Transverse colon (tissue), 4 donors: ENCODE data around the gene SIGLEC1. TPM values are rescaled to one million over a fixed set of nuclear protein-coding genes. Genes with fewer than 3 reads are reported as not detected.

Experiments used
- DNase-seq: peaks from one replicate; pipeline ENCODE4 v3.0.0-alpha.2; 2019
- H3K27ac ChIP-seq, 4 donors: fragments of 200-600 bp; sonication (generic); 2 replicates each; pipeline ENCODE4 v1.5.1; 2016 to 2018; ENCODE audit warnings: inconsistent platforms in 4 of 4
- H3K27me3 ChIP-seq: fragments of 200-600 bp; sonication (generic); 2 replicates; pipeline ENCODE4 v1.5.1; 2017; ENCODE audit warnings: inconsistent platforms
- H3K36me3 ChIP-seq, 4 donors: fragments of 200-600 bp; sonication (generic); 2 replicates each; pipeline ENCODE4 v1.5.1; 2017 to 2019; ENCODE audit warnings: inconsistent platforms in 4 of 4
- H3K4me1 ChIP-seq, 4 donors: fragments of 200-600 bp; sonication (generic); 2 replicates each; pipeline ENCODE4 v1.5.1; 2017 to 2020; ENCODE audit warnings: inconsistent platforms in 4 of 4
- H3K4me3 ChIP-seq, 4 donors: fragments of 200-600 bp; sonication (generic); 1 replicate in 1 of 4; 2 replicates in 3 of 4; pipeline versions ENCODE4 v1.5.1 to v1.6.1; 2017 to 2019; ENCODE audit warnings: inconsistent platforms in 4 of 4
- H3K9me3 ChIP-seq, 2 donors: fragments of 200-600 bp; sonication (generic); 2 replicates each; pipeline ENCODE4 v1.5.1; 2017 to 2019; ENCODE audit warnings: inconsistent platforms in 2 of 2
- EP300 ChIP-seq: sonication (generic); formaldehyde crosslinking; IDR thresholded peaks from one replicate; pipeline ENCODE4 v1.6.1; 2017; ENCODE audit warnings: antibody characterized with exemption, low read depth
- POLR2A ChIP-seq: fragments of 450-650 bp; IDR thresholded peaks from one replicate; pipeline ENCODE4 v1.6.1; 2016; ENCODE audit warnings: antibody characterized with exemption, mild to moderate bottlenecking, moderate library complexity
- POLR2AphosphoS5 ChIP-seq, 3 donors: sonication (generic); formaldehyde crosslinking; IDR thresholded peaks; one replicate each; pipeline ENCODE4 v1.6.1; 2016; ENCODE audit warnings: antibody characterized with exemption in 3 of 3
- WGBS, 2 donors: methylation state at CpG; one replicate each; pipeline ENCODE4 v1.1.5; 2018; ENCODE audit warnings: low coverage in 1 of 2; 5-methylcytosine and 5-hydroxymethylcytosine counted together
- in situ Hi-C, 4 donors: fragments of 200-750 bp; cut with MboI; loops; one replicate each; pipeline versions ENCODE4 v1.15.0 to v1.15.1; 2017; ENCODE audit warnings: low sequenced_read_pairs in 3 of 4, low pct_ligation_motif_present in 1 of 4, low pct_unique_long_range_greater_than_20kb in 1 of 4
- intact Hi-C: fragments of 100-400 bp; cut with DNase I; formaldehyde crosslinking; loops from one replicate; pipeline ENCODE4 v1.15.1; 2023; ENCODE audit warnings: low total_unique reads
- total RNA-seq, 4 donors: library from RNA; depleted of rRNA; stranded (reverse); fragments of >200 nt; gene quantifications; one replicate each; pipeline ENCODE4 v1.1.0, GENCODE V29; 2016
- TF ChIP-seq, protein P1 (sequence below), 5 experiments: fragments of 200-600 bp in 3 of 5; fragments of 450-650 bp in 2 of 5; sonication (generic) in 3 of 5; IDR thresholded peaks; 1 replicate in 2 of 5; 2 replicates in 3 of 5; pipeline ENCODE4 v1.5.1; 2016 to 2017; ENCODE audit warnings: antibody characterized with exemption in 5 of 5, inconsistent platforms in 3 of 5, mild to moderate bottlenecking in 2 of 5, moderate library complexity in 1 of 5

SIGLEC1 gene
- total RNA-seq, 4 donors from 2014 or later, result 2.2 to 17.6 (median 7.9) TPM

DNA sequence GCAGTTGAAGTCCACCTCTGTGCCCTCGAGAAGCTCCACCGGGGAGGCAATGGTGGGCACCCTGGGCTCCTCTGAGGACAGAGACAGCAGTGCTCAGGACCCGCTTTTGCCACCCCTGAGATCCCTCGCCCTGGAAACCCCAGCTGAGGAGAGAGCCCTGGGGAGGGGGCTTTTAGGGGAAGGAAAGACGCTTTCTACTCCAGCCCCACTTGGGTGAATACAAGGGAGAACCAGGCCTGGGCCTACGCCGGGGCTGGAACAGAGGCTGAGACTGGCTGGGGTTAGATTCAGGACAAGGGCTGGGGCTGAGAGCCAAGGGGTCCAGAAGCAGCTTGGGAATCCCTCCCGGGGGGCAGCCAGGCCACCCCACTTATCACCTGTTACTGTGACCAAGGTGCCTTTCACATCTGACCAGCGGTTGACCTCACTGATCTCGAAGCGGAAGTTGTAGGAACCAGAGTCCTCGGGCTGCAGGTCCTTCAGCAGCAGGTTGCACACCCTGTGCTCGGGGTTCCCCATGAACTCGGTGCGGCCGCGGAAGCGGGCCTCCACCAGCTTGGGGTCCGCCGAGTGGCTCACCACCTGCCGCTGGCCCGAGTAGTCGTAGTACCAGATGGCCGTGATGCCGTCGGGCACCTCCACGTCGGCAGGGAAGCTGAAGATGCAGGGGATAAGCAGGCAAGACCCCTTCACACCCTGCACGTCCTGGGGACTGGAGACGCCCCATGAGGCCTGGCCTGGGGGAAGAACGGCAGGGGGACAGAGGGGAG lies 6.2 kb downstream of the SIGLEC1 start:
- Histone ChIP-seq H3K4me1 (peaks cover 0 to 3% (median 0%) of the 10 kb centered on the region in 4 donors), H3K27ac (no peak overlapping the region), H3K9me3 (no peaks in the 10 kb centered on the region), H3K27me3 (no peaks in the 10 kb centered on the region), H3K36me3 (no peaks in the 10 kb centered on the region), H3K4me3 (no peak overlapping the region)
- intact Hi-C loops (no loop called here), in situ Hi-C loops (no loop called here)
- no peak for TF ChIP-seq EP300
- TF ChIP-seq, protein P1, sequence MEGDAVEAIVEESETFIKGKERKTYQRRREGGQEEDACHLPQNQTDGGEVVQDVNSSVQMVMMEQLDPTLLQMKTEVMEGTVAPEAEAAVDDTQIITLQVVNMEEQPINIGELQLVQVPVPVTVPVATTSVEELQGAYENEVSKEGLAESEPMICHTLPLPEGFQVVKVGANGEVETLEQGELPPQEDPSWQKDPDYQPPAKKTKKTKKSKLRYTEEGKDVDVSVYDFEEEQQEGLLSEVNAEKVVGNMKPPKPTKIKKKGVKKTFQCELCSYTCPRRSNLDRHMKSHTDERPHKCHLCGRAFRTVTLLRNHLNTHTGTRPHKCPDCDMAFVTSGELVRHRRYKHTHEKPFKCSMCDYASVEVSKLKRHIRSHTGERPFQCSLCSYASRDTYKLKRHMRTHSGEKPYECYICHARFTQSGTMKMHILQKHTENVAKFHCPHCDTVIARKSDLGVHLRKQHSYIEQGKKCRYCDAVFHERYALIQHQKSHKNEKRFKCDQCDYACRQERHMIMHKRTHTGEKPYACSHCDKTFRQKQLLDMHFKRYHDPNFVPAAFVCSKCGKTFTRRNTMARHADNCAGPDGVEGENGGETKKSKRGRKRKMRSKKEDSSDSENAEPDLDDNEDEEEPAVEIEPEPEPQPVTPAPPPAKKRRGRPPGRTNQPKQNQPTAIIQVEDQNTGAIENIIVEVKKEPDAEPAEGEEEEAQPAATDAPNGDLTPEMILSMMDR (IDR thresholded peaks at IDR 0.05), result no peak
- no peak for TF ChIP-seq POLR2A
- no peak for TF ChIP-seq POLR2AphosphoS5 (IDR thresholded peaks at IDR 0.05)
- DNase-seq, result no peak
- WGBS, 2 donors, result 90% methylated on average over 31 of the region's 31 CpGs; no CpG with 5 or more reads in 1 of the 2 donors

DNA sequence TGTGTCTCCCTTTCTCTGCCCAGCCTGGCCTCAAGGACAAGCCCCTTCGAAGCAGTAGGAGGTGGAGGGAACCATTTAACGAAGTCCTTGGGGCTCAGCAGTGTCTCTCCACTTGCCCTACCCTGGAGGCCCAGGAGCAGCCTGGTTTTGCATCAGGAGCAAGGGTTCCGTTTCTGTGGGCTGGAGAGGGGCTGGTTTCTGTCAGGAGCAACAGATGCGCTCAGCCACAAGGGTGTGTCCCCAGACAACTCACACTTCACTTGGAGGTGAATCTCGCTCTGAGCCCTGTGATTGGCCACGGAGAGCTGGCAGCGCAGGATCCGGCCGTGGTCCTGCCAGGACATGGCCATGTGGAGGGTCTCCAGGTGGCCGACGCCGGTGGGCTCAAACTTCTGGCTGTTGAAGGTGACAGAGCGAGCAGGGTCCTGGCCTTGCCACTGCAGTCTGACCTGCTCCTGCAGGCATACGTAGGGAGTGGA lies 6.9 kb downstream of the SIGLEC1 start:
- TF ChIP-seq POLR2AphosphoS5 (IDR thresholded peaks at IDR 0.05), result no peak
- no peak for TF ChIP-seq EP300
- no peak for TF ChIP-seq POLR2A
- DNase-seq, result no peak
- Histone ChIP-seq H3K27ac (no peak overlapping the region), H3K4me3 (no peak overlapping the region), H3K36me3 (no peaks in the 10 kb centered on the region), H3K4me1 (no peaks in the 10 kb centered on the region), H3K9me3 (no peaks in the 10 kb centered on the region), H3K27me3 (no peaks in the 10 kb centered on the region)
- intact Hi-C loops (no loop called here), in situ Hi-C loops (no loop called here)
- WGBS, 2 donors, result 79% methylated on average over 14 of the region's 14 CpGs; no CpG with 5 or more reads in 1 of the 2 donors

DNA sequence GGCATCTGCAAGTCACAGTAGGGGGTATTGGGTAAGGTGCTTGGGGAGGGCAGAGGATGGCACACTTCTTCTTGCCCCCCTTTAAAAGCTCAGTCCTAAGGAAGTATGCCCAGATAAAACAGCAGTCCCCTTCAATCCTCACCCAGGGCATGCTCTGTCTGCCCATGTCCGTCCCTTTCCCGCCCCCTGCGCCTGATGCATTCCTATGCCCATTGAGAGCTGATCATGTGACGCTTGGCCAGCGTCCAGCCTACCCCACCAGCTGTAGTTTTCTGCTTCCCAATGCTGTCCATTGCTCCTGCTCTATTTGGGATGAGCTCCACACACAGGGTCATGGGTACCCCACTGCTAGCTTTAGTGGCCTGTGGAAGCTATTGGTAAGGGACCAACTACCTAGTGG lies 8.3 kb downstream of the SIGLEC1 start:
- no peak overlapping the region for H3K27ac ChIP-seq
- intact Hi-C loops (no loop called here), in situ Hi-C loops (no loop called here)
- no peaks in the 10 kb centered on the region for H3K27me3 ChIP-seq
- H3K4me1 ChIP-seq, result no peaks in the 10 kb centered on the region
- no peaks in the 10 kb centered on the region for H3K36me3 ChIP-seq
- WGBS, 2 donors, result 83% methylated on average over 5 of the region's 5 CpGs; no CpG with 5 or more reads in 1 of the 2 donors
- TF ChIP-seq, protein P1 (IDR thresholded peaks at IDR 0.05), result no peak
- TF ChIP-seq EP300 (no peak), POLR2A (no peak), POLR2AphosphoS5 (IDR thresholded peaks at IDR 0.05) (no peak)
- H3K4me3 ChIP-seq, result no peak overlapping the region
- H3K9me3 ChIP-seq, result no peaks in the 10 kb centered on the region
- no peak for DNase-seq

DNA sequence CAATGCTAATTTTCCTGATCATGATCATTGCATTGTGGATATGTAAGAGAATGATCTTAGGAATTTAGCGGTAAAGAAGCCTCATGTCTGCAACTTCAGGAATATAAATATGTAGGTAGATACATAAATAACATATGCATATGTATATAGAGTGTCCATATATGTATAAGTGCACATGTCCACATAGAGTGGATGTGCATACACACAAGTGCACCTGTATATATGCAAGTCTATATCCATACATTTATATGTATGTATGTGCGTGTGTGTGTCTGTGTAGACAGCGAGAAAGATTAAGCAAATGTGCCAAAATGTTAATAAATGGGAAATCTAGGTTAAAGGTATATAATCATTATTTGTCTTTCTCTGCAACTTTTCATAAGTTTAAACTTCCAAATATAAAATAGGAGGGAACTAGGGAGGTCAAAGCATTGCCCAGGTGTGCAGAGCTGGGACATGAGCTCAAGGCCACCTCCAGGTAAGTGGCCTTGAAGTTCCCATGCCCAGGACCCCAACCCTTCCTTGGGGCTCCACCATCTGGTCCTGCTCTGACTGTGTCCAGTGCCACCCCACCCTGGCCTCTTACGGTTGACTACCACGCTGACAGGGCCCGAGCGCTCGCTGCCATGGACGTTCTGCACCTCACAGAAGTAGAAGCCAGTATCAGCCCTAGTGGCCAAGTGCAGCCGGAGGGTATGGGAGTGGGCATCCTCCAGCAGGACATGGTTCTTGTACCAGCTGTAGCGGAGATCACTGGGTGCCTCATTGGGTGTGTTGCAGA lies 9.6 kb downstream of the SIGLEC1 start:
- WGBS, 2 donors, result 82 to 89% methylated on average over 3 to 11 of the region's 11 CpGs
- no peak overlapping the region for H3K4me3 ChIP-seq
- no peak for DNase-seq
- in situ Hi-C loops, result no loop called here
- no peaks in the 10 kb centered on the region for H3K9me3 ChIP-seq
- no peaks in the 10 kb centered on the region for H3K4me1 ChIP-seq
- intact Hi-C loops, result no loop called here
- H3K36me3 ChIP-seq, result no peaks in the 10 kb centered on the region
- H3K27me3 ChIP-seq, result no peaks in the 10 kb centered on the region
- no peak for TF ChIP-seq POLR2A
- TF ChIP-seq, protein P1 (IDR thresholded peaks at IDR 0.05), result no peak
- no peak overlapping the region for H3K27ac ChIP-seq
